K562 (cell line): ENCODE measurements around the gene LRP3. TPM values are rescaled to one million over a fixed set of nuclear protein-coding genes. Genes with fewer than 3 reads are reported as not detected.

Experiments used
- ATAC-seq: fragments of 200-7000 bp; cut with Tn5 transposase; 3 replicates; pipeline ENCODE4 v1.9.1; 2020; ENCODE audit warnings: moderate library complexity
- BruUV-seq: library from RNA; stranded (reverse); fragments of 400-500 nt; replicated peaks from 2 replicates; lab custom pipeline; 2021; lab: Mats Ljungman, UMichigan
- CTCF ChIA-PET: fragments of 300-600 bp; formaldehyde crosslinking; extraction: SDS; loops from one replicate; lab custom pipeline; 2021; ENCODE audit warnings: low intra/inter-chr PET ratio; lab: Yijun Ruan, JAX
- POLR2A ChIA-PET: fragments of 300-600, 350-650 bp; sonication (Branson Sonifier 250); formaldehyde crosslinking; extraction: SDS; loops from one replicate; lab custom pipeline; 2021; ENCODE audit warnings: antibody characterized with exemption, inconsistent platforms; lab: Yijun Ruan, JAX
- DNase-seq, 4 experiments: peaks; one replicate each; pipeline versions ENCODE4 v3.0.0 to v3.0.0-alpha.2; 2011 to 2018; ENCODE audit warnings: low spot score in 3 of 4, mixed read lengths in 3 of 4; ENCODE audit errors: extremely low read depth in 1 of 4
- FAIRE-seq: peaks from 2 replicates; lab custom pipeline; 2011; peaks lifted over from hg19 to GRCh38; lab: Jason Lieb, UNC
- H2AFZ ChIP-seq: 2 replicates; pipeline ENCODE4 v1.6.0; 2011; ENCODE audit warnings: low read depth, low read length, control low read depth, inconsistent platforms
- H3K27ac ChIP-seq: fragments of 200-600 bp; 3 replicates; pipeline ENCODE4 v1.8.0; 2011; ENCODE audit warnings: low read depth, mild to moderate bottlenecking, control low read depth, inconsistent platforms, low read length, moderate library complexity, mixed read lengths; ENCODE audit errors: extremely low read depth
- H3K27me3 ChIP-seq, 2 experiments: fragments of 300-600 bp in 1 of 2; 2 replicates in 1 of 2; 3 replicates in 1 of 2; pipeline versions ENCODE4 v1.6.0 to v1.8.0; 2011; ENCODE audit warnings: inconsistent platforms in 2 of 2, low read length in 2 of 2, mild to moderate bottlenecking in 1 of 2, mixed read lengths in 1 of 2, moderate library complexity in 1 of 2; ENCODE audit not compliant: control insufficient read depth in 2 of 2, insufficient read depth in 2 of 2
- H3K36me3 ChIP-seq: fragments of 300-600 bp; 3 replicates; pipeline ENCODE4 v1.8.0; 2011; ENCODE audit warnings: mild to moderate bottlenecking, low read length, inconsistent platforms; ENCODE audit not compliant: control insufficient read depth, insufficient read depth
- H3K4me1 ChIP-seq, 2 experiments: fragments of 200-600 bp in 1 of 2; replicated peaks in 1 of 2; 2 replicates in 1 of 2; 3 replicates in 1 of 2; pipeline versions ENCODE4 v1.5.1 to v1.8.0; 2011; ENCODE audit warnings: inconsistent platforms in 2 of 2, low read length in 2 of 2, mild to moderate bottlenecking in 1 of 2, mixed read lengths in 1 of 2, moderate library complexity in 1 of 2; ENCODE audit not compliant: control insufficient read depth in 2 of 2, insufficient read depth in 2 of 2
- H3K4me2 ChIP-seq: 2 replicates; pipeline ENCODE4 v1.6.1; 2011; ENCODE audit warnings: low read length, control low read depth, inconsistent platforms, mixed read lengths; ENCODE audit not compliant: insufficient read depth
- H3K4me3 ChIP-seq: fragments of 200-600 bp; sonication (generic), shearing (Covaris generic); 2 replicates; pipeline ENCODE4 v1.5.1; 2016; ENCODE audit warnings: control low read depth, inconsistent platforms
- H3K79me2 ChIP-seq: fragments of 200-600 bp; 3 replicates; pipeline ENCODE4 v1.8.0; 2011; ENCODE audit warnings: low read length, inconsistent platforms; ENCODE audit not compliant: control insufficient read depth, insufficient read depth
- H3K9ac ChIP-seq, 2 experiments: 2 replicates each; pipeline versions ENCODE4 v1.6.0 to v1.6.1; 2011; ENCODE audit warnings: low read depth in 2 of 2, low read length in 2 of 2, control low read depth in 1 of 2, inconsistent platforms in 1 of 2, mild to moderate bottlenecking in 1 of 2, mixed read lengths in 1 of 2; ENCODE audit not compliant: insufficient read depth in 1 of 2
- H3K9me1 ChIP-seq: one replicate; pipeline ENCODE4 v1.6.0; 2011; ENCODE audit warnings: inconsistent platforms, mild to moderate bottlenecking, low read length, moderate library complexity; ENCODE audit not compliant: control insufficient read depth, insufficient read depth
- H3K9me3 ChIP-seq: replicated peaks from 2 replicates; pipeline ENCODE4 v1.5.1; 2011; ENCODE audit warnings: low read depth, low read length, inconsistent platforms; ENCODE audit not compliant: control insufficient read depth, insufficient read depth
- H4K20me1 ChIP-seq: replicated peaks from 2 replicates; pipeline ENCODE4 v1.6.1; 2011; ENCODE audit warnings: low read length, inconsistent platforms, mixed read lengths; ENCODE audit not compliant: control insufficient read depth, insufficient read depth
- BMI1 ChIP-seq: fragments of 150-350 bp; IDR thresholded peaks from 2 replicates; pipeline ENCODE4 v1.6.1; 2014; ENCODE audit warnings: low read length
- ETV5 ChIP-seq: sonication (generic); formaldehyde crosslinking; IDR thresholded peaks from 2 replicates; pipeline ENCODE4 v1.4.0; 2020; ENCODE audit warnings: low read depth, mild to moderate bottlenecking, missing genetic modification reagents
- FIP1L1 ChIP-seq: fragments of 200-400 bp; formaldehyde crosslinking; IDR thresholded peaks from 2 replicates; pipeline ENCODE4 v1.6.1; 2018; ENCODE audit warnings: mild to moderate bottlenecking, low read depth, low read length; ENCODE audit not compliant: poor library complexity, severe bottlenecking
- FOXA1 ChIP-seq: fragments of 450-650 bp; IDR thresholded peaks from 2 replicates; pipeline ENCODE4 v1.6.1; 2016; ENCODE audit warnings: mild to moderate bottlenecking, borderline replicate concordance
- HDAC1 ChIP-seq, 2 experiments: fragments of 450-650 bp; IDR thresholded peaks; 2 replicates each; pipeline ENCODE4 v1.6.1; 2016 to 2017; ENCODE audit warnings: inconsistent platforms in 1 of 2, mild to moderate bottlenecking in 1 of 2, moderate library complexity in 1 of 2
- MXI1 ChIP-seq: IDR thresholded peaks from 2 replicates; pipeline ENCODE4 v1.6.1; 2011; ENCODE audit warnings: low read depth, mild to moderate bottlenecking, improper control_type of control experiment, low read length
- NFIC ChIP-seq: fragments of 450-650 bp; IDR thresholded peaks from 2 replicates; pipeline ENCODE4 v1.6.1; 2017; ENCODE audit warnings: mild to moderate bottlenecking, inconsistent platforms
- PURB ChIP-seq: sonication (generic); formaldehyde crosslinking; IDR thresholded peaks from 2 replicates; pipeline ENCODE4 v1.9.0; 2021; ENCODE audit warnings: low read depth, mild to moderate bottlenecking, missing genetic modification reagents
- SAP30 ChIP-seq: fragments of 200-600 bp; sonication (generic); IDR thresholded peaks from 2 replicates; pipeline ENCODE4 v1.6.1; 2012; ENCODE audit warnings: borderline replicate concordance, low read depth, mild to moderate bottlenecking, moderate library complexity, low read length, control low read depth, inconsistent platforms; ENCODE audit not compliant: insufficient read depth, poor library complexity, severe bottlenecking
- SRSF1 ChIP-seq: fragments of 200-400 bp; formaldehyde crosslinking; IDR thresholded peaks from 2 replicates; pipeline ENCODE4 v1.6.1; 2017; ENCODE audit warnings: mild to moderate bottlenecking, low read depth, low read length, moderate library complexity
- TRIM28 ChIP-seq: fragments of 450-650 bp; IDR thresholded peaks from 2 replicates; pipeline ENCODE4 v1.6.1; 2017
- ZBTB7A ChIP-seq: IDR thresholded peaks from 2 replicates; pipeline ENCODE4 v1.6.1; 2011; ENCODE audit warnings: low read depth, mild to moderate bottlenecking, low read length, moderate library complexity, borderline replicate concordance; ENCODE audit not compliant: control insufficient read depth
- ZC3H11A ChIP-seq: IDR thresholded peaks from 2 replicates; pipeline ENCODE4 v1.6.1; 2012; ENCODE audit warnings: low read depth, low read length, improper control_type of control experiment
- ZNF12 ChIP-seq: sonication (generic); formaldehyde crosslinking; IDR thresholded peaks from 2 replicates; pipeline ENCODE4 v1.4.0; 2020; ENCODE audit warnings: mild to moderate bottlenecking, missing genetic modification reagents
- ZNF175 ChIP-seq: fragments of 200-800 bp; sonication (Bioruptor generic); IDR thresholded peaks from 2 replicates; pipeline ENCODE4 v1.6.1; 2016; ENCODE audit warnings: low read depth, mild to moderate bottlenecking, missing genetic modification characterization, missing compliant biosample characterization
- WGBS: fragments of 100-300 bp; shearing (Covaris generic); methylation state at CpG from one replicate; pipeline ENCODE4 v1.1.6; 2016; ENCODE audit warnings: low coverage, mixed read lengths; ENCODE audit not compliant: insufficient coverage; ENCODE audit errors: missing lambda C conversion rate; 5-methylcytosine and 5-hydroxymethylcytosine counted together
- in situ Hi-C: fragments of 300-500 bp; cut with MboI; formaldehyde crosslinking; loops from 4 replicates; pipeline ENCODE4 v1.15.0; 2018; ENCODE audit warnings: inconsistent platforms, mixed read lengths
- intact Hi-C: fragments of 100-400 bp; cut with micrococcal nuclease; formaldehyde crosslinking; loops from 2 replicates; pipeline ENCODE4 v1.14.2; 2022
- polyA plus RNA-seq, 8 experiments: library from polyadenylated mRNA; depleted of rRNA in 4 of 8; stranded (reverse) in 5 of 8; unstranded in 3 of 8; fragments of >200 nt; fragmentation: Nextera tagmentation in 2 of 8; fragmentation: Illumina TruSeq in 1 of 8; extraction: Ambion mirVana in 2 of 8; extraction: Trizol in 1 of 8; gene quantifications; 2 replicates each; pipeline versions ENCODE4 v1.2.1 to v1.2.3, GENCODE V29; 2011 to 2014; ENCODE audit warnings: inconsistent platforms in 1 of 8, missing spikeins in 1 of 8
- total RNA-seq, 7 experiments: library from RNA; depleted of rRNA in 6 of 7; stranded (reverse); fragments of >200 nt in 6 of 7; fragmentation: Illumina TruSeq in 2 of 7; extraction: Trizol in 2 of 7; gene quantifications; 2 replicates each; pipeline versions ENCODE4 v1.2.1 to v1.2.3, GENCODE V29; 2011 to 2021; ENCODE audit warnings: low replicate concordance in 1 of 7
- TF ChIP-seq, protein P1 (sequence below): fragments of 450-650 bp; IDR thresholded peaks from 2 replicates; pipeline ENCODE4 v1.6.1; 2017; ENCODE audit warnings: antibody characterized with exemption
- TF ChIP-seq, protein P2 (sequence below): fragments of 450-650 bp; IDR thresholded peaks from 2 replicates; pipeline ENCODE4 v1.6.1; 2016; ENCODE audit warnings: borderline replicate concordance

The LRP3 gene
- total and polyA plus RNA-seq, 9 of the 15 experiments (the other 6 are each of a cell fraction or from before 2014, with no cell fraction given) = 0.29 TPM; not detected in 8

DNA sequence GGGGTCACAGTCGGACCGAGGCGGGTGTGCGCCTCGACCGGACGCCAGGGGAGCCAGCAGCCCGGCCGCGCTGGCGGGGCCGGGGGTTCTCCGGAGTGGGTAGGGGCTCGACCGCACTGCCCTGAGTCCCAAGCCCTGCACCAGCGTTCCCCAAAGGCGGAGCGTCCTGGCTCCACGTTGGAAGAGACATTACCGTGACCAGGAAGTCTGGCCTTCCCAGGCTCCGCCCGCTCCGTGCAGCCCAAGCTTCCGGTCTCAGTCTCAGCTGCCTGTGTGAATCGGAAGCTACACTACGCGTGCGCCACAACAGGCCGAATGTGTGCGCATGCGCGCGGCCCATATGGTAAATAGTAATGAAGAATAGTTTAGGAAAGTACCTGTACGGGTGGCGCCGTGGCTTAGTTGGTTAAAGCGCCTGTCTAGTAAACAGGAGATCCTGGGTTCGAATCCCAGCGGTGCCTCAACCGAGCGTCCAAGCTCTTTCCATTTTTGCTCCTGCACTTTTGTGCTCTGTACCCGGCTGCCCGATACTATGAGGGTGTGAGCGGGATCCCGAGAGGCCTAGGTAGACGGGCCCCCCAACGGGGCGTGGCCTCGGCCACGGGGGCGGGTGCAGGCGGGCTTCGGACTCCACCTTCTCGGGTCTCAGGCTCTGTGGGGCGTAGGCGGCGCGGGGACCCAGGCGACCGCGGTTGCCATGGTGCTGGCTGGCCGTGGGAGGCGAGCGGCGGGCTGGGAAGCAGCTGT lies 17.3 kb upstream of the LRP3 start:
- H3K36me3 ChIP-seq = no peaks in the 10 kb centered on the region
- H3K4me2 ChIP-seq = peak overlapping the region; percentile 89
- peak; percentile 95 for ATAC-seq
- TSS peak; percentile 100 for BruUV-seq
- WGBS = under 1% methylated on average over 60 of the region's 65 CpGs
- H3K27ac ChIP-seq = peak overlapping the region; percentile 85
- ChIA-PET CTCF (interaction anchor here (0.8 to 1.4 kb wide), 3 partner anchors 32 to 200 kb away, joined by 3 to 6 read pairs (median 3); no protein-coding TSS in a partner anchor), POLR2A (interaction anchor here (0.5 to 1.7 kb wide), 19 partner anchors 10 to 547 kb away, joined by 3 to 6 read pairs (median 3); partner anchors contain the start of genes CEBPG, CEP89 and FAAP24)
- in situ Hi-C loops (no loop called here), intact Hi-C loops (loop anchor here (5.0 kb wide), 1 partner anchor 205 kb away; the partner anchor contains the start of genes CEP89 and FAAP24)
- peak; percentile 98 to 99 (median 99) for DNase-seq
- H3K4me1 ChIP-seq = peaks cover 12 to 30% of the 10 kb centered on the region in 2 experiments; a peak in 4 of 5 replicates
- H3K9ac ChIP-seq = peak overlapping the region; percentile 88 to 96
- peaks cover 6 to 7% of the 10 kb centered on the region in 2 experiments; a peak in 3 of 5 replicates for H3K27me3 ChIP-seq
- peaks cover 4% of the 10 kb centered on the region; the same call in 1 of the 2 replicates for H4K20me1 ChIP-seq
- FAIRE-seq = peak; percentile 100
- H3K9me3 ChIP-seq = no peaks in the 10 kb centered on the region
- H3K79me2 ChIP-seq = peaks cover 10% of the 10 kb centered on the region; the same call in 2 of the 3 replicates
- H2AFZ ChIP-seq = peak overlapping the region; percentile 88
- H3K4me3 ChIP-seq = peak overlapping the region; percentile 72
- no peaks in the 10 kb centered on the region for H3K9me1 ChIP-seq
- TF ChIP-seq MXI1 (peak; percentile 73; the same call in 1 of the 2 replicates), FOXA1 (no peak), FIP1L1 (peak; percentile 33), HDAC1 (IDR thresholded peaks at IDR 0.05) (peak; percentile 49 to 93; a peak in 3 of 4 replicates), NFIC (peak; percentile 83), ZNF12 (CRISPR knock-in tag) (no peak), ZBTB7A (peak; percentile 80), ZNF175 (CRISPR knock-in tag) (0 out of 2 replicates have a peak, but pooled peaks have one; percentile 15), PURB (CRISPR knock-in tag) (no peak), BMI1 (peak; percentile 69), SRSF1 (no peak), ZC3H11A (0 out of 2 replicates have a peak, but pooled peaks have one; percentile 49), ETV5 (peak; percentile 93), TRIM28 (peak; percentile 50; the same call in 1 of the 2 replicates), SAP30 (peak; percentile 73)
- TF ChIP-seq, protein P1, sequence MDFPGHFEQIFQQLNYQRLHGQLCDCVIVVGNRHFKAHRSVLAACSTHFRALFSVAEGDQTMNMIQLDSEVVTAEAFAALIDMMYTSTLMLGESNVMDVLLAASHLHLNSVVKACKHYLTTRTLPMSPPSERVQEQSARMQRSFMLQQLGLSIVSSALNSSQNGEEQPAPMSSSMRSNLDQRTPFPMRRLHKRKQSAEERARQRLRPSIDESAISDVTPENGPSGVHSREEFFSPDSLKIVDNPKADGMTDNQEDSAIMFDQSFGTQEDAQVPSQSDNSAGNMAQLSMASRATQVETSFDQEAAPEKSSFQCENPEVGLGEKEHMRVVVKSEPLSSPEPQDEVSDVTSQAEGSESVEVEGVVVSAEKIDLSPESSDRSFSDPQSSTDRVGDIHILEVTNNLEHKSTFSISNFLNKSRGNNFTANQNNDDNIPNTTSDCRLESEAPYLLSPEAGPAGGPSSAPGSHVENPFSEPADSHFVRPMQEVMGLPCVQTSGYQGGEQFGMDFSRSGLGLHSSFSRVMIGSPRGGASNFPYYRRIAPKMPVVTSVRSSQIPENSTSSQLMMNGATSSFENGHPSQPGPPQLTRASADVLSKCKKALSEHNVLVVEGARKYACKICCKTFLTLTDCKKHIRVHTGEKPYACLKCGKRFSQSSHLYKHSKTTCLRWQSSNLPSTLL = peak; percentile 82
- TF ChIP-seq, protein P2, sequence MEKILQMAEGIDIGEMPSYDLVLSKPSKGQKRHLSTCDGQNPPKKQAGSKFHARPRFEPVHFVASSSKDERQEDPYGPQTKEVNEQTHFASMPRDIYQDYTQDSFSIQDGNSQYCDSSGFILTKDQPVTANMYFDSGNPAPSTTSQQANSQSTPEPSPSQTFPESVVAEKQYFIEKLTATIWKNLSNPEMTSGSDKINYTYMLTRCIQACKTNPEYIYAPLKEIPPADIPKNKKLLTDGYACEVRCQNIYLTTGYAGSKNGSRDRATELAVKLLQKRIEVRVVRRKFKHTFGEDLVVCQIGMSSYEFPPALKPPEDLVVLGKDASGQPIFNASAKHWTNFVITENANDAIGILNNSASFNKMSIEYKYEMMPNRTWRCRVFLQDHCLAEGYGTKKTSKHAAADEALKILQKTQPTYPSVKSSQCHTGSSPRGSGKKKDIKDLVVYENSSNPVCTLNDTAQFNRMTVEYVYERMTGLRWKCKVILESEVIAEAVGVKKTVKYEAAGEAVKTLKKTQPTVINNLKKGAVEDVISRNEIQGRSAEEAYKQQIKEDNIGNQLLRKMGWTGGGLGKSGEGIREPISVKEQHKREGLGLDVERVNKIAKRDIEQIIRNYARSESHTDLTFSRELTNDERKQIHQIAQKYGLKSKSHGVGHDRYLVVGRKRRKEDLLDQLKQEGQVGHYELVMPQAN = peak; percentile 71; the same call in 1 of the 2 replicates
